Upper lobe of right lung (tissue), 1 donor: ENCODE measurements around the gene GTF3C2. TPM values are rescaled to one million over a fixed set of nuclear protein-coding genes. Genes with fewer than 3 reads are reported as not detected.

Experiments
- ATAC-seq: fragments of 200-7000 bp; cut with Tn5 transposase; one replicate; pipeline ENCODE4 v1.9.1; 2020; ENCODE audit warnings: mild to moderate bottlenecking, moderate library complexity
- DNase-seq: peaks from one replicate; pipeline ENCODE4 v3.0.0-alpha.2; 2020
- H3K27ac ChIP-seq: fragments of 200-600 bp; one replicate; pipeline ENCODE4 v1.8.0; 2022
- H3K27me3 ChIP-seq: fragments of 200-600 bp; one replicate; pipeline ENCODE4 v1.8.0; 2022; ENCODE audit warnings: mild to moderate bottlenecking
- H3K36me3 ChIP-seq: fragments of 200-600 bp; one replicate; pipeline ENCODE4 v1.8.0; 2022
- H3K4me1 ChIP-seq: fragments of 200-600 bp; one replicate; pipeline ENCODE4 v1.8.0; 2022
- H3K4me3 ChIP-seq: fragments of 200-600 bp; one replicate; pipeline ENCODE4 v1.8.0; 2022; ENCODE audit warnings: mild to moderate bottlenecking
- H3K9me3 ChIP-seq: fragments of 200-600 bp; one replicate; pipeline ENCODE4 v1.8.0; 2022
- intact Hi-C: fragments of 100-400 bp; cut with DNase I; formaldehyde crosslinking; loops from one replicate; pipeline ENCODE4 v1.11.0; 2022
- total RNA-seq: library from RNA; stranded (reverse); fragmentation: NEBNext Ultra II Directional; extraction: Animal tissue kit (Norgen Biotek cat#: 25700); gene quantifications from one replicate; pipeline ENCODE4 v1.2.1, GENCODE V29; 2021
- TF ChIP-seq, protein P1 (sequence below): fragments of 200-600 bp; IDR thresholded peaks from one replicate; pipeline ENCODE4 v1.8.0; 2022; ENCODE audit warnings: antibody characterized with exemption
- donor health status: DM: no; HTN: yes; CAD: no; lungs with severe emphysema.

GTF3C2 gene
- total RNA-seq, 1 donor from 2014 or later: 54.4 TPM

- DNase-seq: no peak
- TF ChIP-seq, protein P1, sequence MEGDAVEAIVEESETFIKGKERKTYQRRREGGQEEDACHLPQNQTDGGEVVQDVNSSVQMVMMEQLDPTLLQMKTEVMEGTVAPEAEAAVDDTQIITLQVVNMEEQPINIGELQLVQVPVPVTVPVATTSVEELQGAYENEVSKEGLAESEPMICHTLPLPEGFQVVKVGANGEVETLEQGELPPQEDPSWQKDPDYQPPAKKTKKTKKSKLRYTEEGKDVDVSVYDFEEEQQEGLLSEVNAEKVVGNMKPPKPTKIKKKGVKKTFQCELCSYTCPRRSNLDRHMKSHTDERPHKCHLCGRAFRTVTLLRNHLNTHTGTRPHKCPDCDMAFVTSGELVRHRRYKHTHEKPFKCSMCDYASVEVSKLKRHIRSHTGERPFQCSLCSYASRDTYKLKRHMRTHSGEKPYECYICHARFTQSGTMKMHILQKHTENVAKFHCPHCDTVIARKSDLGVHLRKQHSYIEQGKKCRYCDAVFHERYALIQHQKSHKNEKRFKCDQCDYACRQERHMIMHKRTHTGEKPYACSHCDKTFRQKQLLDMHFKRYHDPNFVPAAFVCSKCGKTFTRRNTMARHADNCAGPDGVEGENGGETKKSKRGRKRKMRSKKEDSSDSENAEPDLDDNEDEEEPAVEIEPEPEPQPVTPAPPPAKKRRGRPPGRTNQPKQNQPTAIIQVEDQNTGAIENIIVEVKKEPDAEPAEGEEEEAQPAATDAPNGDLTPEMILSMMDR: no peak
- H3K4me1 ChIP-seq: no peaks in the 10 kb centered on the region
Measured at GRCh38 chr2:27336173-27336572, 20.4 kb downstream of the GTF3C2 start.

GRCh38 chr2:27335311-27335710 lies 21.3 kb downstream of the GTF3C2 start:
- Histone ChIP-seq H3K9me3 (no peaks in the 10 kb centered on the region), H3K4me1 (no peaks in the 10 kb centered on the region), H3K27ac (no peak overlapping the region), H3K4me3 (no peak overlapping the region), H3K27me3 (no peaks in the 10 kb centered on the region), H3K36me3 (peaks cover 95% of the 10 kb centered on the region)
- intact Hi-C loops: no loop called here
- TF ChIP-seq, protein P1: no peak
- peak; percentile 26 for ATAC-seq
- DNase-seq: no peak

More at GRCh38 chr2:27336173-27336572, 20.4 kb downstream of the GTF3C2 start:
- intact Hi-C loops: no loop called here
- no peaks in the 10 kb centered on the region for H3K9me3 ChIP-seq
- H3K27ac ChIP-seq: no peak overlapping the region
- H3K36me3 ChIP-seq: peaks cover 97% of the 10 kb centered on the region
- H3K4me3 ChIP-seq: no peak overlapping the region
- no peak for ATAC-seq
- H3K27me3 ChIP-seq: no peaks in the 10 kb centered on the region

DNA sequence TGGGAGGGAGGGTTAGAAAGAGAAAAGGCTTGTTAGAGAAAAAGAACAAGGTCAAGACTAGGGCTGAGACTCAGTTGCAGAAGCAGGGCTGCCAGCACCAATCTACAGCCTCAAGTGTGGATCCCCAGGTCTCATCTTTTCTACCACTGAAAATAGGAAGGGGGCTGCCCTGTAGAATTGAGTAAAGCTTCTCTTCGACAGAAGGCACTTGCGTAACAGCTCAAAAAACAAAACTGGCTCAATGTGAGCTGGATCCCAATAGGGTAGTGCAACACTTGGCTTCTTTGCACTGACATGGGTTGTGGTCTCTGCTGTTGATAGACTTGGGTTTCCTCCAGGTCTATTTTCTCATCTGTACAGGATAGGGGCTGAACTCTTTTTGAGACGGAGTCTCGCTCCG lies 31.8 kb downstream of the GTF3C2 start:
- no peak for DNase-seq
- no peak for ATAC-seq
- no peak overlapping the region for H3K27ac ChIP-seq
- no peak overlapping the region for H3K4me3 ChIP-seq
- H3K9me3 ChIP-seq: no peaks in the 10 kb centered on the region
- H3K4me1 ChIP-seq: peaks cover 15% of the 10 kb centered on the region
- peaks cover 38% of the 10 kb centered on the region for H3K36me3 ChIP-seq
- intact Hi-C loops: no loop called here
- TF ChIP-seq, protein P1: no peak
- H3K27me3 ChIP-seq: no peaks in the 10 kb centered on the region

- DNase-seq: no peak
Measured at GRCh38 chr2:27323596-27324285, 32.8 kb downstream of the GTF3C2 start.

GRCh38 chr2:27322766-27323595 lies 33.6 kb downstream of the GTF3C2 start, which contains the start of gene MPV17:
Gene MPV17 (minus strand): TSS chr2:27323097. CDS start chr2:27322517, 580 bp downstream.
- Histone ChIP-seq H3K36me3 (peaks cover 21% of the 10 kb centered on the region), H3K4me3 (peak within 1 kb of the TSS; percentile 95), H3K4me1 (peaks cover 15% of the 10 kb centered on the region), H3K27me3 (no peaks in the 10 kb centered on the region), H3K27ac (peak within 1 kb of the TSS; percentile 99), H3K9me3 (no peaks in the 10 kb centered on the region)
- TF ChIP-seq, protein P1: no peak
- peak; percentile 95 for ATAC-seq
- intact Hi-C loops: no loop called here
- DNase-seq: peak; percentile 96

More at GRCh38 chr2:27323596-27324285, 32.8 kb downstream of the GTF3C2 start:
- Histone ChIP-seq H3K4me3 (peak overlapping the region; percentile 95), H3K36me3 (peaks cover 29% of the 10 kb centered on the region), H3K27ac (peak overlapping the region; percentile 99), H3K27me3 (no peaks in the 10 kb centered on the region), H3K9me3 (no peaks in the 10 kb centered on the region), H3K4me1 (peaks cover 15% of the 10 kb centered on the region)
- TF ChIP-seq, protein P1: no peak
- intact Hi-C loops: no loop called here
- ATAC-seq: no peak
